HG02678 (cell line): ENCODE measurements around the gene POMT1.

Source experiments
- ATAC-seq: cut with Tn5 transposase; IDR thresholded peaks from one replicate; pipeline ENCODE4 v1.9.1; 2021; ENCODE audit warnings: mild to moderate bottlenecking, moderate library complexity; ENCODE audit not compliant: unreplicated experiment

The POMT1 gene

GRCh38 chr9:131475956-131476776 is 26.6 kb upstream of the POMT1 start:
- ATAC-seq: no peak

- no peak for ATAC-seq
Observed at GRCh38 chr9:131476777-131477345, 25.9 kb upstream of the POMT1 start.

- no peak for ATAC-seq
Observed at GRCh38 chr9:131477367-131477766, 25.4 kb upstream of the POMT1 start.

GRCh38 chr9:131477816-131478419 is 24.8 kb upstream of the POMT1 start:
- ATAC-seq: no peak

- no peak for ATAC-seq
Observed at GRCh38 chr9:131478421-131478868, 24.3 kb upstream of the POMT1 start.

- ATAC-seq: no peak
Observed at GRCh38 chr9:131478911-131479310, 23.8 kb upstream of the POMT1 start.

- ATAC-seq: no peak
Observed at GRCh38 chr9:131480258-131480657, 22.5 kb upstream of the POMT1 start.

GRCh38 chr9:131481441-131482342 is 21.0 kb upstream of the POMT1 start:
- no peak for ATAC-seq

- no peak for ATAC-seq
Observed at GRCh38 chr9:131482343-131483006, 20.2 kb upstream of the POMT1 start.

- ATAC-seq: no peak
Observed at GRCh38 chr9:131483319-131484050, 19.2 kb upstream of the POMT1 start.

- no peak for ATAC-seq
Observed at GRCh38 chr9:131484051-131484445, 18.7 kb upstream of the POMT1 start.

GRCh38 chr9:131484560-131485185 is 18.0 kb upstream of the POMT1 start:
- no peak for ATAC-seq

GRCh38 chr9:131485206-131485605 is 17.5 kb upstream of the POMT1 start:
- no peak for ATAC-seq

- no peak for ATAC-seq
Observed at GRCh38 chr9:131485728-131486422, 16.8 kb upstream of the POMT1 start.

GRCh38 chr9:131487001-131487400 is 15.7 kb upstream of the POMT1 start:
- no peak for ATAC-seq

GRCh38 chr9:131487621-131488031 is 15.1 kb upstream of the POMT1 start:
- no peak for ATAC-seq

- no peak for ATAC-seq
Observed at GRCh38 chr9:131490514-131490913, 12.2 kb upstream of the POMT1 start.

GRCh38 chr9:131491001-131491710 is 11.6 kb upstream of the POMT1 start:
- ATAC-seq: no peak
